Lung (tissue), 12 donors: ENCODE data around the gene EPHB1. TPM values are rescaled to one million over a fixed set of nuclear protein-coding genes. Genes with fewer than 3 reads are reported as not detected.

Experiments
- ATAC-seq: fragments of 200-7000 bp; cut with Tn5 transposase; one replicate; pipeline ENCODE4 v1.9.1; 2020; ENCODE audit warnings: moderate number of reproducible peaks; ENCODE audit not compliant: insufficient read depth, low FRiP score
- DNase-seq, 3 donors: peaks; one replicate each; pipeline ENCODE4 v3.0.0-alpha.2; 2013 to 2017
- H3K27ac ChIP-seq, 2 donors: one replicate each; pipeline ENCODE4 v1.5.1; 2013; ENCODE audit warnings: mild to moderate bottlenecking in 2 of 2, moderate library complexity in 2 of 2, control low read depth in 1 of 2, inconsistent platforms in 1 of 2, low read depth in 1 of 2, low read length in 1 of 2
- H3K27me3 ChIP-seq, 3 donors: one replicate each; pipeline ENCODE4 v1.5.1; 2013; ENCODE audit warnings: low read length in 2 of 3; ENCODE audit not compliant: control insufficient read depth in 3 of 3, insufficient read depth in 3 of 3
- H3K36me3 ChIP-seq, 4 donors: one replicate each; pipeline ENCODE4 v1.5.1; 2013; ENCODE audit warnings: low read length in 4 of 4, mild to moderate bottlenecking in 1 of 4, moderate library complexity in 1 of 4; ENCODE audit not compliant: control insufficient read depth in 4 of 4, insufficient read depth in 4 of 4
- H3K4me1 ChIP-seq, 5 donors: one replicate each; pipeline ENCODE4 v1.5.1; 2013; ENCODE audit warnings: low read length in 5 of 5, mild to moderate bottlenecking in 2 of 5, moderate library complexity in 1 of 5; ENCODE audit not compliant: control insufficient read depth in 5 of 5, insufficient read depth in 5 of 5
- H3K4me3 ChIP-seq: one replicate; pipeline ENCODE4 v1.5.1; 2013; ENCODE audit warnings: mild to moderate bottlenecking, control low read depth, moderate library complexity
- H3K9ac ChIP-seq, 2 donors: one replicate each; pipeline ENCODE4 v1.5.1; 2013; ENCODE audit warnings: low read length in 2 of 2, control low read depth in 1 of 2; ENCODE audit not compliant: insufficient read depth in 1 of 2
- H3K9me3 ChIP-seq, 4 donors: one replicate each; pipeline ENCODE4 v1.5.1; 2013; ENCODE audit warnings: low read length in 3 of 4, mild to moderate bottlenecking in 1 of 4, moderate library complexity in 1 of 4; ENCODE audit not compliant: control insufficient read depth in 4 of 4, insufficient read depth in 3 of 4
- WGBS, 2 donors: extraction: QIAGEN DNeasy Blood & Tissue Kit; methylation state at CpG; one replicate each; pipeline ENCODE4 v1.1.7; 2013; 5-methylcytosine and 5-hydroxymethylcytosine counted together
- polyA plus RNA-seq, 2 donors: library from polyadenylated mRNA; stranded (reverse); fragments of 200-250 nt; gene quantifications; one replicate each; pipeline ENCODE4 v1.2.1, GENCODE V29; 2013
- total RNA-seq, 2 donors: library from RNA; depleted of rRNA in 1 of 2; stranded (reverse); fragments of >200 nt in 1 of 2; gene quantifications; one replicate each; pipeline ENCODE4 v1.2.1, GENCODE V29; 2014 to 2021
- TF ChIP-seq, protein P1 (sequence below): IDR thresholded peaks from 2 replicates; pipeline ENCODE4 v1.5.1; 2012; ENCODE audit warnings: mild to moderate bottlenecking; ENCODE audit errors: control extremely low read depth, extremely low read depth
- donor health status: control.
- donor health status: control.
- donor health status: Bipolar disorder and iron deficiency.
- donor health status: healthy.
- donor health status: DM: yes; HTN: yes; CAD: no.

The EPHB1 gene
- total and polyA plus RNA-seq, 4 donors: 0.30 to 6.3 (median 2.1) TPM

DNA sequence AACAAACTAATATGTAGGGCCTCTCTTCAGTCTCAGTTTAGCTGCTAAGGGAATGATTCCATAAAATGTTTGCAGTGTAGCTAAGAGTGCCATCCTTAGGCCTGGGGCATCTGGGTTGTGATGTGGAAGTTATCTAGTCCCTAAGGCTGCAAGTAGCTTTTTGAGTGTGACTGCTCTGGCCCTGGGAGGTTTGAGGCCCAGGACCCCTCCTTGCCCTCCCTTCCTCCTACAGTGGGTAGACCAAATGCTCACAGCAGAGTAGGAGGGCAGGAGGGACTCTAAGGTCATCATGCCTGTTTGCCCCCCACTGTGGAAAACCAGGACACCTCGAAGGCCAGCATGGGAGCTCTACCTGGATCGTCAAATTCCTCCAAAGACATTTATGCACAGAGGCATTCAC lies 115.0 kb downstream of the EPHB1 start:
- no peak for DNase-seq
- H3K9ac ChIP-seq: no peak overlapping the region
- no peak for ATAC-seq
- no peaks in the 10 kb centered on the region for H3K9me3 ChIP-seq
- TF ChIP-seq, protein P1, sequence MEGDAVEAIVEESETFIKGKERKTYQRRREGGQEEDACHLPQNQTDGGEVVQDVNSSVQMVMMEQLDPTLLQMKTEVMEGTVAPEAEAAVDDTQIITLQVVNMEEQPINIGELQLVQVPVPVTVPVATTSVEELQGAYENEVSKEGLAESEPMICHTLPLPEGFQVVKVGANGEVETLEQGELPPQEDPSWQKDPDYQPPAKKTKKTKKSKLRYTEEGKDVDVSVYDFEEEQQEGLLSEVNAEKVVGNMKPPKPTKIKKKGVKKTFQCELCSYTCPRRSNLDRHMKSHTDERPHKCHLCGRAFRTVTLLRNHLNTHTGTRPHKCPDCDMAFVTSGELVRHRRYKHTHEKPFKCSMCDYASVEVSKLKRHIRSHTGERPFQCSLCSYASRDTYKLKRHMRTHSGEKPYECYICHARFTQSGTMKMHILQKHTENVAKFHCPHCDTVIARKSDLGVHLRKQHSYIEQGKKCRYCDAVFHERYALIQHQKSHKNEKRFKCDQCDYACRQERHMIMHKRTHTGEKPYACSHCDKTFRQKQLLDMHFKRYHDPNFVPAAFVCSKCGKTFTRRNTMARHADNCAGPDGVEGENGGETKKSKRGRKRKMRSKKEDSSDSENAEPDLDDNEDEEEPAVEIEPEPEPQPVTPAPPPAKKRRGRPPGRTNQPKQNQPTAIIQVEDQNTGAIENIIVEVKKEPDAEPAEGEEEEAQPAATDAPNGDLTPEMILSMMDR: no peak
- H3K4me1 ChIP-seq: no peaks in the 10 kb centered on the region
- no peaks in the 10 kb centered on the region for H3K27me3 ChIP-seq
- no peaks in the 10 kb centered on the region for H3K36me3 ChIP-seq
- H3K27ac ChIP-seq: no peak overlapping the region
- 75 to 80% methylated on average over 2 of the region's 2 CpGs for WGBS, 2 donors
- H3K4me3 ChIP-seq: no peak overlapping the region

DNA sequence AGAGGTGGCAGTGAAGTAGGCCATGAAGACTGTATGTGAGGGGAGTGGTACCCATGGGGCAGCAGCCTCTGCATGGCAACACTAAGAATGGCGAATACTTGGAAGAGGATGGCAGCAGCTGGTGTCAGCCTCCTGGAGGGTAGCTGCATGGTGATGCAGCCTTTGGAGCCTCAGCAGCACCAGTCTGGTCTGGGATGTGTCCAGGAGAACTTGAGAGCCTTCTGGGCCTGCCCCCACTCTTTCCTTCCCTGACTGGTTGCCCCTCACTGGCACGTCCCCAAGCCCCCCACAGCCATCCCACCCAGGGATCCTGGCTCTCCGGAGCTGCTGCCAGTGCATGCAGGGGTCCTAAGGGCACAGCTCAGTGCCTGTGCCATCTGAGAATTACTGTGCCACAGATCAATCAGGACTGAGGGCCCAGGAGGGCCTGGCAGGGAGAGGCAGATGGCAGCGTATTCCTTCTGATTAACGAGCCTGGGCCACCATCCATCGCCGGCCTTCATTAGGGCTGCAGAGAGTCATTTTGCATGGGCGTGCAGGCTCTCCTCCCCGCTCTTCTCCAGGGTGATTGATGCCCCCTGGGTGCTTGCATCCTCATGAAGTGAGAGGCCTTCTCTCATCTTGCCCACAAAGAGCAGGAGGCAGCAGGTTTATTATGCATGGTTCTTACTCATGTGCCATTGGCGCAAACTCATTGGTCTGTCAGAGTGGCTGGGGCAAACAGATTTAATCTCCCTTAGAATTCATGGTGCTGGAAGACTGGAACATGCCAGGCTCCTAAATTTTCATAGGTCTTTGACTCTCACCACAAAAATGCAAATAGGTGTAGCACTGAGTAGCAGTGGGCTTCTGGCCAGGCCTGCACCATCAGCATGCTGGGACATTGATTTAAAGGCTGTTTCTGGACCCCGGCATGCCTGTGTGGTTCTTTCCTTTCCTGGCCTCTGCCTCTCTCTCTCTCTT lies 116.8 kb downstream of the EPHB1 start:
- Histone ChIP-seq H3K9ac (no peak overlapping the region), H3K27me3 (no peaks in the 10 kb centered on the region), H3K4me3 (no peak overlapping the region), H3K9me3 (no peaks in the 10 kb centered on the region), H3K27ac (no peak overlapping the region), H3K36me3 (no peaks in the 10 kb centered on the region), H3K4me1 (no peaks in the 10 kb centered on the region)
- DNase-seq (no peak), ATAC-seq (no peak)
- WGBS, 2 donors: 83 to 90% methylated on average over 11 of the region's 11 CpGs
- TF ChIP-seq, protein P1: no peak

DNA sequence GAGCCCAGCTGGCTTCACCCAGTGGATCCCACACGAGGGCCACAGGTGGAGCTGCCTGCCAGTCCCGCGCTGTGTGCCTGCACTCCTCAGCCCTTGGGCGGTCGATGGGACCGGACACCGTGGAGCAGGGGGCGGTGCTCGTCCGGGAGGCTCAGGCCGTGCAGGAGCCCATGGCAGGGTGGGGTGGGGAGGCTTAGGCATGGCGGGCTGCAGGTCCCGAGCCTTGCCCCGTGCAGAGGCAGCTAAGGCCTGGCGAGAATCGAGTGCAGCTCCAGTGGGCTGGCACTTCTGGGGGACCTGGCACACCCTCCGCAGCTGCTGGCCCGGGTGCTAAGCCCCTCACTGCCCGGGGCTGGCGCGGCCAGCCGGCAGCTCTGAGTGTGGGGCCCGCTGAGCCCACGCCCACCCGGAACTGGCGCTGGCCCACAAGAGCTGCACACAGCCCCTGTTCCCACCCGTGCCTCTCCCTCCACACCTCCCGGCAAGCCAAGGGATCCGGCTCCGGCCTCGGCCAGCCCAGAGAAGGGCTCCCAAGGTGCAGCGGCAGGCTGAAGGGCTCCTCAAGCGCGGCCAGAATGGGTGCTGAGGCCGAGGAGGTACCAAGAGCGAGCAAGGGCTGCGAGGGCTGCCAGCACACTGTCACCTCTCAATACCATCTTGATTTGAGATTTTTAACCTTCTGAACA lies 121.4 kb downstream of the EPHB1 start:
- no peak for DNase-seq
- WGBS, 2 donors: 89 to 93% methylated on average over 34 to 37 of the region's 37 CpGs
- Histone ChIP-seq H3K9me3 (no peaks in the 10 kb centered on the region), H3K36me3 (no peaks in the 10 kb centered on the region), H3K4me3 (no peak overlapping the region), H3K4me1 (no peaks in the 10 kb centered on the region), H3K9ac (no peak overlapping the region), H3K27ac (no peak overlapping the region), H3K27me3 (no peaks in the 10 kb centered on the region)
- TF ChIP-seq, protein P1: no peak
- ATAC-seq: no peak
